PC-3 (cell line): Measurements from ENCODE around the gene CXXC5. TPM values are rescaled to one million over a fixed set of nuclear protein-coding genes. Genes with fewer than 3 reads are reported as not detected.

Experiments used
- ATAC-seq: fragments of 200-7000 bp; cut with Tn5 transposase; 2 replicates; pipeline ENCODE4 v1.9.1; 2020; ENCODE audit warnings: mild to moderate bottlenecking, moderate library complexity
- BruUV-seq: library from RNA; stranded (reverse); fragments of 400-500 nt; replicated peaks from 2 replicates; lab custom pipeline; 2021; lab: Mats Ljungman, UMichigan
- CTCF ChIA-PET: fragments of 300-600 bp; sonication (Branson Sonifier 250); formaldehyde crosslinking; loops from one replicate; lab custom pipeline; 2022; ENCODE audit warnings: antibody characterized with exemption; lab: Charles Lee
- POLR2A ChIA-PET: fragments of 300-600 bp; sonication (Branson Sonifier 250); formaldehyde crosslinking; loops from one replicate; lab custom pipeline; 2022; ENCODE audit warnings: antibody characterized with exemption; ENCODE audit not compliant: unreplicated experiment; lab: Charles Lee
- DNase-seq: peaks from one replicate; pipeline ENCODE4 v3.0.0-alpha.2; 2015
- H2AFZ ChIP-seq: fragments of 300-600 bp; sonication (generic); 2 replicates; pipeline ENCODE4 v1.6.0; 2016; ENCODE audit warnings: antibody characterized with exemption, low read length
- H3F3A ChIP-seq: fragments of 300-600 bp; sonication (generic); one replicate; pipeline ENCODE4 v1.6.0; 2017; ENCODE audit warnings: antibody characterized with exemption, low read length, control low read depth, mild to moderate bottlenecking; ENCODE audit not compliant: unreplicated experiment
- H3K27ac ChIP-seq: fragments of 300-600 bp; sonication (generic); 2 replicates; pipeline ENCODE4 v1.5.1; 2016; ENCODE audit warnings: mild to moderate bottlenecking, low read length
- H3K27me3 ChIP-seq: fragments of 300-600 bp; sonication (generic); 2 replicates; pipeline ENCODE4 v1.6.1; 2016; ENCODE audit warnings: low read length, mixed read lengths
- H3K36me3 ChIP-seq: fragments of 300-600 bp; sonication (generic); 2 replicates; pipeline ENCODE4 v1.6.1; 2016; ENCODE audit warnings: low read depth, mixed run types, low read length, mixed read lengths
- H3K4me1 ChIP-seq: fragments of 300-600 bp; sonication (generic); 2 replicates; pipeline ENCODE4 v1.5.1; 2016; ENCODE audit warnings: low read length; ENCODE audit not compliant: insufficient read depth
- H3K4me2 ChIP-seq: fragments of 300-600 bp; sonication (generic); 2 replicates; pipeline ENCODE4 v1.6.0; 2016; ENCODE audit warnings: low read length
- H3K4me3 ChIP-seq: fragments of 300-600 bp; sonication (generic); 2 replicates; pipeline ENCODE4 v1.5.1; 2016; ENCODE audit warnings: mild to moderate bottlenecking, low read length, mixed read lengths
- H3K79me2 ChIP-seq: fragments of 300-600 bp; sonication (generic); 2 replicates; pipeline ENCODE4 v1.6.1; 2017; ENCODE audit warnings: low read length, mixed read lengths
- H3K9ac ChIP-seq: fragments of 300-600 bp; sonication (generic); 2 replicates; pipeline ENCODE4 v1.6.0; 2016; ENCODE audit warnings: mild to moderate bottlenecking, low read length
- H3K9me2 ChIP-seq: fragments of 300-600 bp; sonication (generic); replicated peaks from 2 replicates; pipeline ENCODE4 v1.6.1; 2016; ENCODE audit warnings: mixed run types, low read length, mixed read lengths
- H3K9me3 ChIP-seq: fragments of 300-600 bp; sonication (generic); 2 replicates; pipeline ENCODE4 v1.6.1; 2016; ENCODE audit warnings: low read length, mixed read lengths
- H4K20me1 ChIP-seq: fragments of 300-600 bp; sonication (generic); 2 replicates; pipeline ENCODE4 v1.6.1; 2016; ENCODE audit warnings: low read length, mixed read lengths
- CTCF ChIP-seq: fragments of 300-600 bp; sonication (generic); conservative IDR thresholded peaks from 2 replicates; pipeline ENCODE4 v1.5.1; 2017; ENCODE audit warnings: antibody characterized with exemption, low read depth, mild to moderate bottlenecking, low read length
- EZH2 ChIP-seq: fragments of 300-600 bp; sonication (generic); IDR thresholded peaks from one replicate; pipeline ENCODE4 v1.6.1; 2017; ENCODE audit warnings: antibody characterized with exemption, mild to moderate bottlenecking, low read length; ENCODE audit not compliant: unreplicated experiment
- EZH2phosphoT487 ChIP-seq: fragments of 300-600 bp; sonication (generic); IDR thresholded peaks from 2 replicates; pipeline ENCODE4 v1.6.1; 2018; ENCODE audit warnings: mild to moderate bottlenecking, antibody characterized with exemption, low read length, borderline replicate concordance
- intact Hi-C: fragments of 100-400 bp; cut with micrococcal nuclease; formaldehyde crosslinking; loops from 2 replicates; pipeline ENCODE4 v1.9.0; 2023
- total RNA-seq: library from RNA; depleted of rRNA; stranded (reverse); fragments of >200 nt; gene quantifications from 2 replicates; pipeline ENCODE4 v1.2.3, GENCODE V29; 2014

Gene CXXC5
- total RNA-seq, 1 experiment from 2014 or later: 31.1 TPM

GRCh38 chr5:139675825-139676224 is 27.7 kb downstream of the CXXC5 start:
- H3K4me2 ChIP-seq: no peak overlapping the region
- no peaks in the 10 kb centered on the region for H3K4me1 ChIP-seq
- no peaks in the 10 kb centered on the region for H3K79me2 ChIP-seq
- CTCF ChIA-PET: no interaction called here
- DNase-seq (no peak), ATAC-seq (0 out of 2 replicates have a peak, but pooled peaks have one; percentile 29)
- no peak overlapping the region for H3K9ac ChIP-seq
- H3K9me3 ChIP-seq: no peaks in the 10 kb centered on the region
- H3F3A ChIP-seq: no peaks in the 10 kb centered on the region
- H3K27ac ChIP-seq: no peak overlapping the region
- no peaks in the 10 kb centered on the region for H3K36me3 ChIP-seq
- intact Hi-C loops: no loop called here
- POLR2A ChIA-PET: no interaction called here
- no peaks in the 10 kb centered on the region for H4K20me1 ChIP-seq
- no peaks in the 10 kb centered on the region for H3K9me2 ChIP-seq
- BruUV-seq: no TSS peak
- H2AFZ ChIP-seq: no peak overlapping the region
- H3K4me3 ChIP-seq: no peak overlapping the region
- TF ChIP-seq CTCF: no peak
- no peak for TF ChIP-seq EZH2
- no peak for TF ChIP-seq EZH2phosphoT487
- H3K27me3 ChIP-seq: no peaks in the 10 kb centered on the region

DNA sequence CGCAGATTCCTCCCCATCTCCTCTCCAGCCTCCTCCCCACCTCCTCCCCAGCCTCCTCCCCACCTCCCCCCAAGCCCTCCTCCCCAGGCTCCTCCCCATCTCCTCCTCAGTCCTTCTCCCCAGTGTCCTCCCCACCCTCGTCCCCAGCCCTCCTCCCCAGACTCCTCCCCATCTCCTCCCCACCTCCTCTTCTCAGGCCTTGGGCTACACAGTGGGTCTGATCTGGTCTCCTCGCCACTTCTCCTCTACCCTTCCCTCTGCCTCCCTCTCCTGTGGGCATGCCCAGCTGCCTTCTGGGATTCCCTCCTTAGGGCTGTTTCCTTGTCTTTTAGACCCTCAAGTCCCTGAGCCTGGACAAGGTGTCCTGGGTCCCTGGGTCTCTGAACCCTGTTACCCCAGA is 28.3 kb downstream of the CXXC5 start:
- no peak overlapping the region for H3K9ac ChIP-seq

DNA sequence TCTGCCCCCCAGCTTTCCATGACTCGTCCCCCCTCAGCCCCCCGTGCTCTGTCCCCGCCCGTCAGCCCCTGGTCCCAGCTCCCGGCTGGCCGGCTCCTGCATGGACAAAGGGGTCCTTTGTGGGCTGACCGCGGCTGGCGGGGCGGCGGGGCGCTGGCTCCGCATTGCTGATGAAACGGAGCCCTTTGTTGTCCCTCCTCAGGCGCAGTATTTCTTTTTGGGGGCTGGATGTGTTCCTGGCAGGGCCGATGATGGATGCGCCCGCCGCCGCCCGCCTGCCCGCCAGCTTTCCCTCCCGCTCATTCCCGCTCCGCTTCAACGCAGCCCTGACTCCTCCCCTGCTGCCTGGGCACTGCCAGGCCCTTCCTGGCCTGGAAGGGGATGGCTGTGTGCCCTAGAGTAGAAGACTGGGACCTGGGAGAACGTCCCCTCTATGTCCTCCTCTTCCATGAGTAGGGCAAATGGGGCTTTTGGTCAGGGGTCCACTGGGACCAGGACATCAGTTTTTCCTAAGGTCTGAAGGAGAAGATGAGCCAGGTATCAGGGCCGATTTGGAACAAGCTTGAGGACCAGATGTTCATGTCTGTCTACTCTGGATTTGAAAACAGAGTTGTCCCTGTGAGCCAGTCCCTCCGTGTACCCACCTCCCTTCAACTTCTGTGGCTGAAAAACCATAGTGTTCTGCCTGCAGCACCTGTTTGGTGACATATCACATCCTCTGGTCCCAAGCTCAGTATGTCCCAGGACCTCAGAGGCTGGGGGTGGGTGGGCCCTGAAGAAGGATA is 29.0 kb downstream of the CXXC5 start:
- Histone ChIP-seq H2AFZ (no peak overlapping the region), H3K9me3 (no peaks in the 10 kb centered on the region), H3K27ac (no peak overlapping the region), H3K4me3 (no peak overlapping the region), H3K4me1 (no peaks in the 10 kb centered on the region), H3K79me2 (no peaks in the 10 kb centered on the region), H3K9me2 (no peaks in the 10 kb centered on the region), H3K9ac (no peak overlapping the region), H3F3A (no peaks in the 10 kb centered on the region), H3K27me3 (no peaks in the 10 kb centered on the region), H3K4me2 (no peak overlapping the region), H4K20me1 (no peaks in the 10 kb centered on the region), H3K36me3 (no peaks in the 10 kb centered on the region)
- ChIA-PET CTCF (no interaction called here), POLR2A (no interaction called here)
- ATAC-seq (no peak), DNase-seq (no peak)
- no peak for TF ChIP-seq EZH2phosphoT487
- no peak for TF ChIP-seq CTCF
- no peak for TF ChIP-seq EZH2
- intact Hi-C loops: no loop called here
- BruUV-seq: no TSS peak

More for the DNA sequence above, 28.3 kb downstream of the CXXC5 start:
- intact Hi-C loops: no loop called here
- ChIA-PET POLR2A (no interaction called here), CTCF (no interaction called here)
- H3K36me3 ChIP-seq: no peaks in the 10 kb centered on the region
- no peak overlapping the region for H3K4me2 ChIP-seq
- no peaks in the 10 kb centered on the region for H3F3A ChIP-seq
- no TSS peak for BruUV-seq
- no peaks in the 10 kb centered on the region for H3K4me1 ChIP-seq
- DNase-seq (no peak), ATAC-seq (no peak)
- no peak overlapping the region for H3K4me3 ChIP-seq
- H4K20me1 ChIP-seq: no peaks in the 10 kb centered on the region
- no peak overlapping the region for H2AFZ ChIP-seq
- H3K79me2 ChIP-seq: no peaks in the 10 kb centered on the region
- no peak for TF ChIP-seq EZH2
- H3K9me2 ChIP-seq: no peaks in the 10 kb centered on the region
- no peaks in the 10 kb centered on the region for H3K9me3 ChIP-seq
- H3K27me3 ChIP-seq: no peaks in the 10 kb centered on the region
- H3K27ac ChIP-seq: no peak overlapping the region
